ENCODE data around the gene LTF.

The LTF gene

DNA sequence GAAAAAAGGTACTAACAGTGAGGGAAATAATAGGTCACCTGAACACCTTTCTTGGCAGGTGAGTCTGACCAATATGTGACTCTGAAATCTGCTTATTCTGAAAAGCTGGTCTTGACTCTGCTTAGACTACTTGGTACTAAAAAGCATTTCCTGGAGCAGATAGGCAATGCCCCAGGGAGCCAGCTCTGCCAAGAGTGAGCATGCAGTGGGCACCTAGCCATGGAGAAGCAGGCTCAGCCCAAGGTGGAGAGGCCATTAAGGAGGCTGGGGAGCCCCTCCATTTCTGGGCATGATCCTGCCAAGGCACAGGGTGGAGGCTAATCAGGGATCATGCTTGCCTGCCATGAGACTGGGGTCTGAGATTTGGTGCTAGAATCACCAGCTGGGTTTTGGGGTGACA is 1.6 kb upstream of the LTF start:
- Histone ChIP-seq H3K36me3 (ENCODE audit: control insufficient read depth, insufficient read depth, low read length) (no peaks in the 10 kb centered on the region), H3K4me1 (ENCODE audit: control insufficient read depth, insufficient read depth, low read length) (0 out of 2 replicates have a peak, but pooled peaks cover 2% of the 10 kb centered on the region), H3K27ac (ENCODE audit: low read depth, low read length) (no peak overlapping the region), H3K27me3 (ENCODE audit: control insufficient read depth, insufficient read depth, low read length) (peaks cover 39% of the 10 kb centered on the region), H3K9ac (ENCODE audit: low read length) (no peak overlapping the region), H3K4me3 (ENCODE audit: low read depth, low read length) (no peak overlapping the region), H3K9me3 (ENCODE audit: control insufficient read depth, insufficient read depth, low read depth, low read length) (no peaks in the 10 kb centered on the region)

DNA sequence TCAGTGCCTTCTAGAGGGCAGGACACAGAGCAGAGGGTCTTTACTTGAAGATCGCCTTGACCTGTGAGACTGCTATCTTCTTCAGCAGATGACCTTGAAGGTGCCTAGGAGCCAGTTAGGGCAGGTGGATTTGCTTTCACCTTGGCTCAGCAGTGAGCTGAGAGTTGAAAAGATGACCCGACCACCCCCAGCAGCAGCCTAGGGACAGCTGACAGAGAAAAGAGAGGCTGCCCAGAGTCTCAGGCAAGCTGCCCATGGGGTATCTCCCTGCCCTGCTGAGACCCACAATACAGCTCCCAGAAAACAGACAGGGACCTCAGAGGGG is 453 bp upstream of the LTF start:
- peak overlapping the region; percentile 33; the same call in 1 of the 2 replicates for H3K4me3 ChIP-seq (ENCODE audit: low read depth, low read length)
- H3K4me1 ChIP-seq (ENCODE audit: control insufficient read depth, insufficient read depth, low read length): 0 out of 2 replicates have a peak, but pooled peaks cover 2% of the 10 kb centered on the region
- H3K27ac ChIP-seq (ENCODE audit: low read depth, low read length): no peak overlapping the region
- no peak overlapping the region for H3K9ac ChIP-seq (ENCODE audit: low read length)
- no peaks in the 10 kb centered on the region for H3K36me3 ChIP-seq (ENCODE audit: control insufficient read depth, insufficient read depth, low read length)
- peaks cover 36% of the 10 kb centered on the region for H3K27me3 ChIP-seq (ENCODE audit: control insufficient read depth, insufficient read depth, low read length)
- peaks cover 4% of the 10 kb centered on the region; the same call in 1 of the 2 replicates for H3K9me3 ChIP-seq (ENCODE audit: control insufficient read depth, insufficient read depth, low read depth, low read length)

DNA sequence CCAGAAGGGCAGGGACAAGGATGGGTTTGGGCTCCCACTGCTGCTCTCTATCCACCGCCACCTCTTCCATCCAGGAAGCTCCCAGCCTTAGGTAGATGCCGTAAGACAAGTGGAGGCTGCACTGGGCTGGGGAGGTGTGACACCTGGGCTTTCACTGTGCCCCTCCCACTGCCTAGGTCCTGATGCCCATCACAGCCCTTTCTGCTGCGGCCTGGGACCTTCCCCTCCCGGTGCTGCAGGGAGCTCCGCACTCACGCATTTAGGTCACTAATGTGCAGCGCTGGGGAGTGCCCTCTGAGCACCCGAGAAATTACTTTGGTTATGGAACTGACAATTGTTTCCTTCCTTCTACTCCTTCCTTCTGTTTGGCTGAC is 850 bp downstream of the LTF start:
- H3K9me3 ChIP-seq (ENCODE audit: control insufficient read depth, insufficient read depth, low read depth, low read length): peaks cover 6% of the 10 kb centered on the region; the same call in 1 of the 2 replicates
- H3K27ac ChIP-seq (ENCODE audit: low read depth, low read length): no peak overlapping the region
- H3K4me3 ChIP-seq (ENCODE audit: low read depth, low read length): no peak overlapping the region
- no peak overlapping the region for H3K9ac ChIP-seq (ENCODE audit: low read length)
- 0 out of 2 replicates have a peak, but pooled peaks cover 2% of the 10 kb centered on the region for H3K4me1 ChIP-seq (ENCODE audit: control insufficient read depth, insufficient read depth, low read length)
- no peaks in the 10 kb centered on the region for H3K36me3 ChIP-seq (ENCODE audit: control insufficient read depth, insufficient read depth, low read length)
- H3K27me3 ChIP-seq (ENCODE audit: control insufficient read depth, insufficient read depth, low read length): peaks cover 36% of the 10 kb centered on the region

DNA sequence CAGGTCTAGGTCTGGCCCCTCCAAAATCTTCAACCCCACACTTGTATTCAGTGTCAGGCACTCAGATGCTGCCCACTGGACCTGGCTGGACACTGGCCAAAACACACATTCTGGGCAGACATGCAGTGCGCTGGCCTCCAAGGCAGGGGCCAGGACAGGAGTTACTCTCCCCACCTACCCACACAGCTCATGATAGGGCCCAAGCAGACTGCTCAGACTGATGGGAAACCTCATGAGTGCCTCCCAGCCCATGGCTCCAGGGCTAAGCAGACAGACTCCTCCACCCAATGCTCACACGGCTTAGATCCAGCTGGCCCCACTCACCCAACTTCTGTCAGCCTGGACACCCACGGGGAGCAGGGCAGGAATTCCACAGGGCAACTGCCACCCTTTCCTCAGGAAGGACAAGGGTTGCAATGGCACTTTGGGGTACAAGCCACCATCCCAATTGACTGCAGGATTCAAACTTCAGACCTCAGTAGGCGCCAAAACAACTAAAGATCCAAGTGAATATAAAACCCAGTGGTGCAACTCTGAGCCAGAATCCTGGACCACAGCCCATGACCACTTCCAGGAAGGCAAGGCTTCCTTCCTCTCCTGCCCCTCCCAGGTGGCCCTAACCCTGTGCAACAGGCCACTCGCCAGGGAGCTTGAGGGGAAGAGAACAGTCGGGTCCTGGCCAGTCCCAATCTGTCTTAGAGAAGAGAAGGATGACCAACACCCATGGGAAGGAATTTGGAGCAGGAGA is 1.4 kb downstream of the LTF start:
- 0 out of 2 replicates have a peak, but pooled peaks cover 2% of the 10 kb centered on the region for H3K4me1 ChIP-seq (ENCODE audit: control insufficient read depth, insufficient read depth, low read length)
- H3K36me3 ChIP-seq (ENCODE audit: control insufficient read depth, insufficient read depth, low read length): no peaks in the 10 kb centered on the region
- peaks cover 36% of the 10 kb centered on the region for H3K27me3 ChIP-seq (ENCODE audit: control insufficient read depth, insufficient read depth, low read length)
- H3K27ac ChIP-seq (ENCODE audit: low read depth, low read length): no peak overlapping the region
- H3K9me3 ChIP-seq (ENCODE audit: control insufficient read depth, insufficient read depth, low read depth, low read length): peaks cover 6% of the 10 kb centered on the region; the same call in 1 of the 2 replicates
- H3K9ac ChIP-seq (ENCODE audit: low read length): no peak overlapping the region
- no peak overlapping the region for H3K4me3 ChIP-seq (ENCODE audit: low read depth, low read length)

DNA sequence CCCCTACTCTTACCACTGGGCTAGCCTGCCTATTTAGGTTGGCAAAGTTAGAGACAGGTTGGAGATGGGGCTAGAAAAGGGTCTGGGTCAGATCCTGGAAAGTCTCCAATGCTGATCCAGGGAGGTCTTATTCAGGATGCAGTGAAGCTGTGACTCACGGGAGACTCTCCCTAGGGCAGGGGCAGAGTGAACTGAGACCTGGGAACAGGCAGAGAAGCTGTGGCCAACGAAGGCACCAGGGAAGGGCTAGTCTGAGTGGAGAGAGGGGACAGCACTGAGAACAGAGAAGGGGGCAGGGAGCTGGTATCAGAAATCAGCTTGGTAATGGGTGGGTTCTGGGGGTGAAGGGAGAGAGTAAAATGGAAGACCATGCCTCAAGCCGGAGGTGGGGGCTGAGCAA is 2.2 kb downstream of the LTF start:
- H3K9me3 ChIP-seq (ENCODE audit: control insufficient read depth, insufficient read depth, low read depth, low read length): peaks cover 6% of the 10 kb centered on the region; the same call in 1 of the 2 replicates
- no peak overlapping the region for H3K27ac ChIP-seq (ENCODE audit: low read depth, low read length)
- no peak overlapping the region for H3K4me3 ChIP-seq (ENCODE audit: low read depth, low read length)
- H3K9ac ChIP-seq (ENCODE audit: low read length): no peak overlapping the region
- no peaks in the 10 kb centered on the region for H3K36me3 ChIP-seq (ENCODE audit: control insufficient read depth, insufficient read depth, low read length)
- H3K4me1 ChIP-seq (ENCODE audit: control insufficient read depth, insufficient read depth, low read length): 0 out of 2 replicates have a peak, but pooled peaks cover 2% of the 10 kb centered on the region
- peaks cover 36% of the 10 kb centered on the region for H3K27me3 ChIP-seq (ENCODE audit: control insufficient read depth, insufficient read depth, low read length)

DNA sequence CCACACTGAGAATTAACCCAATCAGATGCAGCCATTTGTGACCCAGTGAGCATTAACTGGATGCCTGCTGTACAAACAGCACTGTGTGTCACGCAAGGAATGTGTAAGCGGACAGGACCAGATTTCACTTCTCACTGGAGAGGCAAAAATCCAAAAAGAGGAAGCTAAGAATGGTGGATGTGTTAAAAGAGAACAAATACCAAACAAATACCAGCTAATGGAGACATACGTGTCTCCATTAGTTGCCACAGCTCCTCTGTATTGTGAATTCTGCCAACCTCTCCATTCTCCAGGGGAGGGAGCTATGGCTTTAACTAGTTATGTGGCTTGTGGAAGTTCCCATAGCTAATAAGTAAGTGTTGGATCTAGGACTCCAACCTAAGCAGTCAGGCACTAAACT is 2.6 kb downstream of the LTF start:
- H3K27me3 ChIP-seq (ENCODE audit: control insufficient read depth, insufficient read depth, low read length): peaks cover 36% of the 10 kb centered on the region
- no peak overlapping the region for H3K9ac ChIP-seq (ENCODE audit: low read length)
- H3K4me1 ChIP-seq (ENCODE audit: control insufficient read depth, insufficient read depth, low read length): 0 out of 2 replicates have a peak, but pooled peaks cover 2% of the 10 kb centered on the region
- peaks cover 6% of the 10 kb centered on the region; the same call in 1 of the 2 replicates for H3K9me3 ChIP-seq (ENCODE audit: control insufficient read depth, insufficient read depth, low read depth, low read length)
- H3K27ac ChIP-seq (ENCODE audit: low read depth, low read length): no peak overlapping the region
- H3K36me3 ChIP-seq (ENCODE audit: control insufficient read depth, insufficient read depth, low read length): no peaks in the 10 kb centered on the region
- no peak overlapping the region for H3K4me3 ChIP-seq (ENCODE audit: low read depth, low read length)

DNA sequence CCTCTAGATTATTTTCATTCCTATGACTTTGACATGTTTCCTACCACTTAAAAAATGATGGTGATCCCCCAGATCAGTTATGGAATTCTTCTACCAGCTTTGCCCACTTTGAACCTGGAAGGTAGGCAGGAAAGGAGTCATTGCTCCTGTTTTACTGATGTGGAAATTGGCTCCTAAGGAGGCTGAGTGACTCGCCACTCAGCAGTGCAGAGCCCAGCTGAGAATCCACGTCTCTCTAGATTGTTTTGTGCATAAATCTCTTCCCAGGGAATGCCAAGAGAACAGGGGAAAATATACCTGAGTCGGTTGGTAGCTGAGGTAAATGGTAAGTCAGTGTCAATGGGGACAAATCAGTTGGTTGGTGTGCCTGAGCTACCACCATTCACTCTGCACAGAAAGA is 4.7 kb downstream of the LTF start:
- Histone ChIP-seq H3K4me1 (ENCODE audit: control insufficient read depth, insufficient read depth, low read length) (0 out of 2 replicates have a peak, but pooled peaks cover 2% of the 10 kb centered on the region), H3K4me3 (ENCODE audit: low read depth, low read length) (no peak overlapping the region), H3K27me3 (ENCODE audit: control insufficient read depth, insufficient read depth, low read length) (peaks cover 26% of the 10 kb centered on the region), H3K36me3 (ENCODE audit: control insufficient read depth, insufficient read depth, low read length) (no peaks in the 10 kb centered on the region), H3K9me3 (ENCODE audit: control insufficient read depth, insufficient read depth, low read depth, low read length) (peaks cover 6% of the 10 kb centered on the region; the same call in 1 of the 2 replicates), H3K9ac (ENCODE audit: low read length) (no peak overlapping the region), H3K27ac (ENCODE audit: low read depth, low read length) (no peak overlapping the region)

DNA sequence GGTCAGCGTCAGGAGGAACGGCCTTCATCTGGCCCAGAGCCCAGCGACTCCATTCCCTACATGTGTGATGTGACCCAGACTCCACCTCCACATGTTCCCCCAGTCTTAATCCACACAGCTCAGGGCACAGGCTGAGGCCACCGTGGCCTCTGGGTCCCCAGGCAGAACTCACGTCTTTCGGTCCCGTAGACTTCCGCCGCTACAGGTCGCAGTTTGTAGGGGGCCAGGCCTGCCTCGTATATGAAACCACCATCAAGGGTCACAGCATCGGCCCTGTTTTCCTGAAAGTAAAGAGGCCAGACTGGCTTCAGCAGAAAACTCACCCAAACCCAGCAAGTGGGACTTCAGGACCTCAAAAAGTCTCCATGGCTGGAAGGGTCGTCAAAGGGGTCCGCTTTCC is 8.6 kb downstream of the LTF start:
- H3K4me3 ChIP-seq (ENCODE audit: low read depth, low read length): no peak overlapping the region
- no peak overlapping the region for H3K9ac ChIP-seq (ENCODE audit: low read length)
- peaks cover 6% of the 10 kb centered on the region; the same call in 1 of the 2 replicates for H3K9me3 ChIP-seq (ENCODE audit: control insufficient read depth, insufficient read depth, low read depth, low read length)
- no peak overlapping the region for H3K27ac ChIP-seq (ENCODE audit: low read depth, low read length)
- no peaks in the 10 kb centered on the region for H3K36me3 ChIP-seq (ENCODE audit: control insufficient read depth, insufficient read depth, low read length)
- H3K27me3 ChIP-seq (ENCODE audit: control insufficient read depth, insufficient read depth, low read length): no peaks in the 10 kb centered on the region
- H3K4me1 ChIP-seq (ENCODE audit: control insufficient read depth, insufficient read depth, low read length): no peaks in the 10 kb centered on the region

DNA sequence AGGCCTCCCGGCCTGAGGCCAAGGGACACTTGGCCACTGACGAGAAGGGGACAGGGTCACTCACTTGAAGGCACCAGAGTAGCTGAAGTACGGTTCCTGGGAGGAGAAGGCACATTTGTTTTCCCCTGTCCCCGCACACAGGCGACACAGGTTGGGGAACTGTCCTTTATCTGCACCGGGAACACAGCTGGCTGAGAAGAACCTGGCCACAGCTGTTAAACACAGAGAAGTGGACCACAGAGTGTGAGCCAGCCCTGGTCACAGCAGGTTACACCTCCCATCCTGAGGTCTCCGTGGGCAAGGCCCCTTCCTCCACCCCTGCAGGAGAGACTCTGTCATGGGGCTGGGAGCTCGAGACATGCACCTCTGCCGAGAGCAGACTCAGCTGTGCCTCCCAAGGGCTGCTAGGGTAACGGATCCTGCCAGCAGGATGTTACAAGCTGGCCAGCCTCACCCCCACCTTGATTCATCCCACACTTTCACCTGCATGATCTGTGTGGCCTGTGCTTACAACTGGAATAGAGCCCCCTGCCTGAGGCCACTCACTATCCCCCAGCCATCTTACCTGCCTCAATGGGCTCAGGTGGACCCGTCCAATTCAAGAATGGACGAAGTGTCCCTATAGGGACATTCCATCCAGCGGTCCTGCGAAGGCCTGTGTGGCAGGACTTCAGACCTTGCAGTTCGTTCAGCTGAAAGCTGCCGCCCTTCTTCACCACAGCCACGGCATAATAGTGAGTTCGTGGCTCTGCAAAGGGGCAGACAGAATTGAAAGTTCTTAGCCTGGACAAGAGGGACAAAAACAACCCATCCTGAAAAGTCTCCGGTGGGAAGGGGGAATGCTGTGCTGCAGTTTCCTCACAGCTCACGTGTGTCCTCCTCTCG is 9.2 kb downstream of the LTF start:
- Histone ChIP-seq H3K27me3 (ENCODE audit: control insufficient read depth, insufficient read depth, low read length) (no peaks in the 10 kb centered on the region), H3K4me1 (ENCODE audit: control insufficient read depth, insufficient read depth, low read length) (no peaks in the 10 kb centered on the region), H3K27ac (ENCODE audit: low read depth, low read length) (no peak overlapping the region), H3K9me3 (ENCODE audit: control insufficient read depth, insufficient read depth, low read depth, low read length) (peaks cover 4% of the 10 kb centered on the region; the same call in 1 of the 2 replicates), H3K4me3 (ENCODE audit: low read depth, low read length) (no peak overlapping the region), H3K36me3 (ENCODE audit: control insufficient read depth, insufficient read depth, low read length) (no peaks in the 10 kb centered on the region), H3K9ac (ENCODE audit: low read length) (no peak overlapping the region)

DNA sequence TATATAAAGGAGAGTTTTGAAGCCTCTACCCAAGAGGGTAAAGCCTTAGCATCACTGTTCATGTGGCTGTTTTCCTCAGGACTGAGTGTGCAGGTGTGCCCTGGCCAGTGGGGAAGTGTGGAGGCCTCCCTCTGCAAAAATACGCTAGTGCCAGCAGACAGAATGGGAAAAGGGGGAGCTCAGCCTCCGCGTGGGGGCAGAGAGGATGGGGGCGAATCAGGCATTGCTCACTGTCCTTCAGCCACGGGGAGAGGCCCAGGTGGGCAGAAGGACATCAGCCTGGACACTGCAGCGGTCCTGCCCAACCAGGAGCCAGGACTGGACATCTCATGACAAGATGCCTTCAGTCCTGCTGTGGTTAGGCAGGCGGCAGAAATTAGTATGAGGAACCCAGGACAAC is 10.1 kb downstream of the LTF start:
- Histone ChIP-seq H3K27ac (ENCODE audit: low read depth, low read length) (no peak overlapping the region), H3K27me3 (ENCODE audit: control insufficient read depth, insufficient read depth, low read length) (no peaks in the 10 kb centered on the region)

DNA sequence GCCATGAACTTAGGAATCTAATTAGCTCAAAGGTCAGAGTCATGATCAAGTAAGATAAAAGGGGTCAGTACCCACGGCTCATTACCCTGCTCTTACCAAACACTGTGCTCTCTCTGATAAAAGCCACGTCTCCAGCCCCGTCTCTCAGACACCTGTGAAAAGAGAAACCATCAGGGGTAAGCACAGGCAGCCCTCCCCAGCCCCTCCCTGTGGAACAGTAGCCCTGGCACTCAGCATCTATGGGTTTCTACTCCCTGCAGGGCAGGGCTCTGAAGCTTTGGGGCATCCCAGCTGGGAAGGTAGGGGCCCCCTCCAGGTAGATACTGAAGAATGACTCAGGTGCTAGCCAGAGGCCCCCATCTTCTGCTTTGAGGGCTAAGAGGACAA is 10.5 kb downstream of the LTF start:
- Histone ChIP-seq H3K27ac (ENCODE audit: low read depth, low read length) (no peak overlapping the region), H3K36me3 (ENCODE audit: control insufficient read depth, insufficient read depth, low read length) (no peaks in the 10 kb centered on the region), H3K27me3 (ENCODE audit: control insufficient read depth, insufficient read depth, low read length) (no peaks in the 10 kb centered on the region), H3K4me1 (ENCODE audit: control insufficient read depth, insufficient read depth, low read length) (no peaks in the 10 kb centered on the region), H3K9ac (ENCODE audit: low read length) (no peak overlapping the region), H3K9me3 (ENCODE audit: control insufficient read depth, insufficient read depth, low read depth, low read length) (no peaks in the 10 kb centered on the region), H3K4me3 (ENCODE audit: low read depth, low read length) (no peak overlapping the region)

More for the DNA sequence above, 10.1 kb downstream of the LTF start:
- no peaks in the 10 kb centered on the region for H3K36me3 ChIP-seq (ENCODE audit: control insufficient read depth, insufficient read depth, low read length)
- H3K9ac ChIP-seq (ENCODE audit: low read length): no peak overlapping the region
- H3K4me1 ChIP-seq (ENCODE audit: control insufficient read depth, insufficient read depth, low read length): no peaks in the 10 kb centered on the region
- H3K9me3 ChIP-seq (ENCODE audit: control insufficient read depth, insufficient read depth, low read depth, low read length): no peaks in the 10 kb centered on the region
- H3K4me3 ChIP-seq (ENCODE audit: low read depth, low read length): no peak overlapping the region
